GM13976 (cell line): ENCODE results near the gene METTL1.

Experiments used
- DNase-seq: peaks from one replicate; pipeline ENCODE4 v3.0.0; 2012; ENCODE audit warnings: low spot score
- in situ Hi-C: fragments of 300-500 bp; cut with MboI; formaldehyde crosslinking; loops from one replicate; pipeline ENCODE4 v1.12.0; 2022; ENCODE audit warnings: low sequenced_read_pairs, mixed read lengths, inconsistent platforms; ENCODE audit not compliant: unreplicated experiment
- TF ChIP-seq, protein P1 (sequence below): IDR thresholded peaks from 2 replicates; pipeline ENCODE4 v1.5.1; 2012; ENCODE audit warnings: borderline replicate concordance, mild to moderate bottlenecking; ENCODE audit not compliant: insufficient read depth; ENCODE audit errors: extremely low read depth, missing control alignments, control extremely low read depth

The METTL1 gene

DNA sequence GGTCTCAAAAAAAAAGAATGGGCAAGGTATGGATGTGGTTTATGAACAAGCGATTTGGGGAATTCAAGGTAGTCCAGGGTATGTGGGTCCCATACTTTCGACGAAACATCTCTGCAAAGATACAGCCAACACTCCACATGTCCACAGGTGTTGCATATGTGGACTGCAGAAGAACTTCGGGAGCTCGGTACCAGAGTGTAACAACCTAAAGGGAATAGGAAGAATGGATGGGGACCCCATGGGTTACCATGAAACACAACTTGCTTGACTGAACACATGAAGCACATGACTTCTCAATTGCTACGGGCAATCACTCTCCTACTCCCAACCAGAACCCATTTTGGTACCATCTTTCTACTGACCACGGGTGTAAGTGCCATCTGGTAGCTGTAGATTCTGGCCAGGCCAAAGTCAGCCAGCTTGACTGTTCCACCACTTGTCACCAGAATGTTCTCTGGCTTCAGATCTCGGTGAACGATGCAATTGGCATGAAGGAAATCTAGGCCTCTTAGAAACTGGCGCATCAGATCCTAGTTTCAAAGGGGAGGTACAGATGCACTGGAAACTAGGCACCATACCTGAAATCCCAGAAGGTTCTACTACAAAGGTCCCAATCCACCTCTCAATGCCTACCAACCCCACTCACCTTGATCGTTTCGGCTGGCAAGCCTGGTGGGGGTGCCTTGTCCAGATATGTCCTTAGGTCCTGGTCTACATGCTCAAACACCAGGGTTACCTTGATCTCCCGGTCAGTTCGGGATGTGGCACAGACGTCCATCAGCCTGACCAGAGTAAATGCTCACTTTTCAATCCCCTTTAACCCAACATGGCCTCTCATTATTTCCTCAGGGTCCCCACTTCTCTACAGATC is 21.1 kb downstream of the METTL1 start:
- in situ Hi-C loops: no loop called here
- no peak for DNase-seq
- TF ChIP-seq, protein P1, sequence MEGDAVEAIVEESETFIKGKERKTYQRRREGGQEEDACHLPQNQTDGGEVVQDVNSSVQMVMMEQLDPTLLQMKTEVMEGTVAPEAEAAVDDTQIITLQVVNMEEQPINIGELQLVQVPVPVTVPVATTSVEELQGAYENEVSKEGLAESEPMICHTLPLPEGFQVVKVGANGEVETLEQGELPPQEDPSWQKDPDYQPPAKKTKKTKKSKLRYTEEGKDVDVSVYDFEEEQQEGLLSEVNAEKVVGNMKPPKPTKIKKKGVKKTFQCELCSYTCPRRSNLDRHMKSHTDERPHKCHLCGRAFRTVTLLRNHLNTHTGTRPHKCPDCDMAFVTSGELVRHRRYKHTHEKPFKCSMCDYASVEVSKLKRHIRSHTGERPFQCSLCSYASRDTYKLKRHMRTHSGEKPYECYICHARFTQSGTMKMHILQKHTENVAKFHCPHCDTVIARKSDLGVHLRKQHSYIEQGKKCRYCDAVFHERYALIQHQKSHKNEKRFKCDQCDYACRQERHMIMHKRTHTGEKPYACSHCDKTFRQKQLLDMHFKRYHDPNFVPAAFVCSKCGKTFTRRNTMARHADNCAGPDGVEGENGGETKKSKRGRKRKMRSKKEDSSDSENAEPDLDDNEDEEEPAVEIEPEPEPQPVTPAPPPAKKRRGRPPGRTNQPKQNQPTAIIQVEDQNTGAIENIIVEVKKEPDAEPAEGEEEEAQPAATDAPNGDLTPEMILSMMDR: no peak

- TF ChIP-seq, protein P1: no peak
- no peak for DNase-seq
- in situ Hi-C loops: no loop called here
These were observed 22.8 kb downstream of the METTL1 start for GRCh38 chr12:57749061-57749460.

GRCh38 chr12:57746025-57746424 is 25.9 kb downstream of the METTL1 start:
- in situ Hi-C loops: no loop called here
- no peak for DNase-seq
- TF ChIP-seq, protein P1: no peak

DNA sequence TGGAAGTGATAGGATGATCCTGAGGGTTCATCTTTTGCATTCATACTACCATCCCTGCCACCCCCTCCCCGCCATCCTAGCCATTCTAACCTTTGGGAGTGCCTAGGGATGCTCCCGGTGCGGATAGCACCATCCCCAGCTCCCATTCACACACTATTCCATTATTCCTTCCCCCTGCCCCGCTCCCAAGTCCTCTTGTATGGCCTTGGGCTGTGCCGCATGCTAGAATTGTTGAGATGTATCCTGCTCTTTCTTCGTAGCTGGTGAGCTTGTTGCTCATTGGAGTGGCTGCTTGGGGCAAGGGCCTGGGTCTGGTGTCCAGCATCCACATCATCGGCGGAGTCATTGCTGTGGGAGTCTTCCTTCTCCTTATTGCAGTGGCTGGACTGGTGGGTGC is 26.4 kb downstream of the METTL1 start:
- in situ Hi-C loops: no loop called here
- TF ChIP-seq, protein P1: no peak
- no peak for DNase-seq

- peak; percentile 92 for DNase-seq
- in situ Hi-C loops: no loop called here
- TF ChIP-seq, protein P1: no peak
These were observed 27.0 kb downstream of the METTL1 start, which contains the start of gene TSPAN31 for GRCh38 chr12:57744777-57745484. TSPAN31 (plus strand) TSS chr12:57745039; CDS start chr12:57745155, 116 bp downstream.

GRCh38 chr12:57744194-57744776 is 27.6 kb downstream of the METTL1 start:
- in situ Hi-C loops: no loop called here
- DNase-seq: peak; percentile 76
- TF ChIP-seq, protein P1: no peak
